ENCODE results near the gene MXRA7.
"Not testable (repeated sequence)": the region's sequence is repeated elsewhere in the genome, so short reads cannot be mapped to it uniquely, and the experiment has no call there.

MXRA7 gene

DNA sequence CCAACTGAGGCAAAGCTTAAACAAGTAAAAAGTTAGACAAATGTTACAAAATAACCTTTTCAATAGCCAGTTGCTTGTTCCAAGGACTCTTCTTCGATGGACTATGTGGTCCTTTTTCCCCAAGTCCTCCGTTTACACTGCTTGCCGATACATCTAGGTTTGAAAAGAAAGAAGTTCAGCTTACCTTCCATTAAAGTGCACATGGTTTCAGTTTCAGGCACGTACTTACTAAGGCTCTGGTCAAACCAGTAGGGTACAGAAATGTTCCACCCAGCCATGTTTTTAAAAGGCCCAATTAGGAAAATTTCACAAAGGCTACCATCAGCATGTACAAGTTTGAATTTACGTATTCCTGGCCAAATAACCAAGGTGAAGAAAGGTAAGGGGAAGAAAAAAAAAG lies 24.2 kb upstream of the MXRA7 start:
- no peak for DNase-seq

DNA sequence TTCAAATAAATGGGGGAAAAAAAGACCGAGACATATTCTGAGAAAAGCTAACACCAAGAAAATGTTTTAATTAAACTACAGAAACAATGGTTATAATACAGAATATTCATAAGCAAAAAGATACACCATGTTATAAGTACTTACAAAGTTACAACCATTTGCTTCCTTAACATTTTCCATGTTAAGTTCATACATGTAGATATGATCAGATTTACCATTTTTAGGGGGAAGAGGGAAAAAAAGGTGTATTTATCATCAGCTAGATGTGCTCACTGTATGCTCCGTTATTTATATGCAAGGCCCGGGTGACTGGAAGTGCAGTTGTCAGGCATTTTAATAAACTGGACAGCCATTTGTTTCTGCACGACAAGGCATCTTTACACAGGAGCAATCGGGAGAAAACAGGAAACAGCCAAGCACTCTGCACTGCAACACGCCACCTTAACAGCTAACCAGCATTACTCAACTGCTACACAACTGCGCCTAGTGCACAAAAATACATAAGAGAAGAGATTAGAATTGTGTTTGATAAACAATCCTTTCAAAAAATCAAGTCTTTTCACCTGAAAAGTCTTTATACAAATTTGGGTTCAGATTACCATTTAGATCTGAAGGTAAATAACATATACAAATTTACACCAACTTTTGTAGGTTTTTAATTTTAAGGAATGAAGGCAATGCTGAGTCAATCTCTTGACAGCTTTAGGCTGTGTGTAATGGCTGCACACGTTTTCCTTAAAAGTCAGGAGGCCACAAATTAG lies 23.5 kb upstream of the MXRA7 start:
- DNase-seq: no peak

DNA sequence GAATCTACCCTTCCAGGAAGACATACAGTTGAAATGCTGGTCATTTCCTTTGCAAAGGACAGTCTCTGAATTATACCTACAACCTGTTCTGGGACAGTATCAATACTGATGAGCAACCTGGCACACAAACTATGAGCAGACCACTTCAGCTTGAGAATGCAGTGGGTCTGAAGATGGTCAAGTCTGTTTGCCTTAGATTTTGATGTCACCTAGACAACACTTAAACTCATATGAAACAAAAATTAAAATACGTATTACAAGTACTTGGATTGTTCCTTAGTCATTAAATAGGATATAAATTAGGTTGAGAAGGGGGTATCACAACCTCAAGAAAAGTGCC lies 22.8 kb upstream of the MXRA7 start:
- no peak for DNase-seq

DNA sequence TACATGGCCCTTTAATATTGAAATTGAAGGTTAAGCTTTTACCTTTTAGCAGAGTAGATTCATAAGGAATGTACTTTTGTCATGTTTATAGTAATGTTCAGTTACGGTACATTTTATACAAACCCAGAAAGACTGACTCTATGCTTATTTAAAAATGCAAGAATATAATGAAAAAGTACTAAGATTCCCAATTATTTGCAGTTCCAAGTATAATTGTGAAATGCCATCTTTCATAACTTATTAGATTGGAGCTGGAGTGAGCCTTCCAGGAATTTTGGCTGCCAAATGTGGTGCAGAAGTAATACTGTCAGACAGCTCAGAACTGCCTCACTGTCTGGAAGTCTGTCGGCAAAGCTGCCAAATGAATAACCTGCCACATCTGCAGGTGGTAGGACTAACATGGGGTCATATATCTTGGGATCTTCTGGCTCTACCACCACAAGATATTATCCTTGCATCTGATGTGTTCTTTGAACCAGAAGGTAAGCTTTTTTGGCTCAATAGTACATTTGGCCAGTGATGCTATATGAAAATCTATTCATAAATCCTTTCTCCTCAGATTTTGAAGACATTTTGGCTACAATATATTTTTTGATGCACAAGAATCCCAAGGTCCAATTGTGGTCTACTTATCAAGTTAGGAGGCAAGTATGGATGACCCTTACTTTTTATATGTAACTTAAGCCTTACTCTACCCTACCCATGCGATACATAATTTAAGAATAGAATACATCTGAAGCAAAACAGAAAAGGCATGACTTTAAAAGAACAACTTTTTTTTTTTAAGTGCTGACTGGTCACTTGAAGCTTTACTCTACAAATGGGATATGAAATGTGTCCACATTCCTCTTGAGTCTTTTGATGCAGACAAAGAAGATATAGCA lies 22.2 kb upstream of the MXRA7 start:
- no peak for DNase-seq

DNA sequence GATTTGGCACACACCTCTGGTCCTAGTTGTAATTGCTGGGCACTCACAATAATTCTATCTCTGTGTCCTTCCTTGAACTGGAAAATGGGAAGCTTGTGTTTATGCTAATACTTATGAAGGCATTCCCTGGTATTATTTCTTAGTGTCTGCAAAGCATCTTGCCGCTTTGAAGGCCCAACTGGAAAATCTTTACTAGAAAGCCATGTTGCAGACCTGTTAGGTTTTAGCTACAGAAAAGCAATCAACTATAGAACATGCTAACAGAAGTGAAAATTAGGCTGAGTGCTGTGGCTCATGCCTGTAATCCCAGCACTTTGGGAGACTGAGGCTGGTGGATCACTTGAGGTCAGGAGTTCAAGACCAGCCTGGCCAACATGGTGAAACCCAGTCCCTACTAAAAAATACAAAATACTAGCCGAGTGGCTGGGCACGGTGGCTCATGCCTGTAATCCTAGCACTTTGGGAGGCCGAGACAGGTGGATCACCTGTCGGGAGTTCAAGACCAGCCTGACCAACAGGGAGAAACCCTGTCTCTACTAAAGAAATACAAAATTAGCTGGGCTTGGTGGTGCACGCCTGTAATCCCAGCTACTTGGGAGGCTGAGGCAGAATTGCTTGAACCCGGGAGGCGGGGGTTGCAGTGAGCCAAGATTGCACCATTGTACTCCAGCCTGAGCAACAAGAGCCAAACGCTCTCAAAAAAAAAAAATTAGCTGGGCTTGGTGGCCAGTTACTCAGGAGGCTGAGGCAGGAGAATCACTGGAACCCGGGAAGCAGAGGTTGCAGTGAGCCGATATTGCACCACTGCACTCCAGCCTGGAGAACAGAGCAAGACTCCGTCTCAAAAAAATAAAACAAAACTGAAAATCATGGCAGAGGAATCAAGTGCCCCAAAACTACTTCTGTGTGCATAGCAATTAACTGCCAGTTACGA lies 21.3 kb upstream of the MXRA7 start:
- DNase-seq: not testable (repeated sequence)

DNA sequence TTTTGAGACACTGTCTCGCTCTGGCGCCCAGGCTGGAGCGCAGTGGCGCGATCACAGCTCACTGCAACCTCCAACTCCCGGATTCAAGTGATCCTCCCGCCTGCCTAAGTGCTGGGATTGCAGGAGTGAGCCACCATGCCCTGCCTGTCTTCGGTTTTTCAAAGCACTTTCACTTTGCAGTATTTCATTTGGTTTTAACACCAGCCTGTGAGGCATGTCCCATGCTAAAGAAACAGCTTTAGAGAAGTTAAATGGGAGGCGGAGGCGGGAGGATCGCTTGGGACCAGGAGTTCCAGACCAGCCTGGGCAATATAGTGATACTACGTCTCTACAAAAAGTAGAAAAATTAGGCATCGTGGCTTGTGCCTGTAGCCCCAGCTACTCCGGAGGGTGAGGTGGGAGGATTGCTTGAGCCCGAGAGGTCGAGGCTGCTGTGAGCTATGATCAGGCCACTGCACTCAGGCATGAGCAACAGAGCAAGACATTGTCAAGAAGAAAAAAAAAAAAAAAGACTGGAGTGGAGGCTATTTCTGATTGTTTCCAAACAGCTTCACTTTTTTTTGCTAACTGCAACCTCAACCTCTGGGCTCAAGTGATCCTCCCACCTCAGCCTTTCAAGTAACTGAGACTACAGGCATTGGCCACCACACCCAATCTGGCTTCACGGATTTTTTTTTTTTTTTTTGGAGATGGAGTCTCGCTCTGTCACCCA lies 17.1 kb upstream of the MXRA7 start:
- DNase-seq: no peak

DNA sequence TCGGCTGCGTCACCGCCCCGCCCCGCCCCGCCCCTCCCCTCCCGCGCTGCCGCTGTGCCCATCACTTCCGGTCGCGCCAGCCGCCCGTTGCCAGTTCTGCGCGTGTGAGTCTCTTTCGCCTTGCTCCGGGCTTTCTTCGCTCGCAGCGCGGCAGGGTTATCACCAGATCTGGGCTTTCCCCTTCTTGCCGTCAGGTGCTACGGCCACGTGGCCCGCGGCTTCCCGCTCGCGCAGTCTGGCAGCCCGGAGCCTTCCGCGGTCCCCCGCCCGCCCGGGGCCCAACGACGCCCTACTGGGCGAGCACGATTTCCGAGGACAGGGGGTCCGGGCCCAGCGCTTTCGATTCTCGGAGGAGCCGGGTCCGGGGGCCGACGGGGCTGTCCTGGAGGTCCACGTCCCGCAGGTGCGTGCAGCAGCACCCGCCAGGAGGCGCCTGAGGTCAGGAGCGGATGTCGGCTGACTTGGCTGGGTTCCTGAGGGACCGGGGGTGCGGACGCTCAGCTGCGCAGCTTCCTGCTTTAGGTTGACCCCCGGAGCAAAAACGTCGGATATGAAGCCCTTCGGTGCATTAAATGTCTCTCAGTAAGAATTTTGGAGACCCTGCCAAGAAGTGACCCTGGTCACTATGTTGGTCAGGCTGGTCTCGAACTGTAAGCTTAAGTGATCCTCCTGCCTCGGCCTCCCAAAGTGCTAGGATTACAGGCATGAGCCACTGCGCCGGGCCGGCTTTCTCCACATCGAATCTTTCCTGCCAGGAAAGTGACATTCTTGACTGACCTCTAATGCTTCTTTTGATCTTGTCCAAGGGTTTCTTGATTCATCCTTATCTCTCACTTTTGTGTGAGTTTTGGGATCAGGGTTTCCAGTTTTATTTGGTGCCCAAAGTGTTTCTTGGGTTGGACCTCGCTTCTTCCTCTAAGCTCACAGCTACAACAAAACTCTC lies 16.3 kb upstream of the MXRA7 start, which contains the start of gene METTL23:
TSS of gene METTL23 (plus strand) at position 64 of the 943 bp plus-strand sequence. CDS start 2,872 bp downstream, outside the sequence.
- peak; percentile 79 for DNase-seq

DNA sequence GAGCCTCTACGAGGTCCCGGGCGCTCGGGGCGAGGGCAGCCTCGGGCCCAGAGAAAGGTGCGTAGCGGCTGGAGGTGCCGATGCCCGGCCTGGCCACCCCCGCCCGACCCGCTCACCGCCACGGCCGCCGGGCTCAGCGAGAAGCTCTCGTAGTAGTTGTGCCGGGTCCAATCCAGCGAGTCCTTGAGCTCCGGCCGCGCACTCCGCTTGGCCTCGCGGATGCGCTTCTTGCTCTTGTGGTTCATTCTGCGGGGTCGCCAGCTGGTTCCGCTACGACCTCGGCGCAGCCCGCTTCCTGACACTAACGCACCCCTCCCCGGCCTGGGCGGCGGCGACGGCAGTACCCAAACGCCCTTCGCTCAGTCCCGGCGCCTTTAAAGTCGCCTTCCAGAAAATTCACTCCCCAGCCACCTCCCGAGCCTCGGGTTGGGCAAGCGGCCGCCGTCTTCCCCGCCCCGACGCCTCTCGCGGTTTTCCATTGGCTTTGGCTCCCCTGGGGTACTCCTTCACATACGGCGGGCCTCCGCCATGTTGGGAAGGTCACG lies 15.5 kb upstream of the MXRA7 start, which contains the start of gene JMJD6:
TSS of gene JMJD6 (minus strand) at position 376 of the 545 bp plus-strand sequence. CDS start at position 245, 131 bp downstream.
- DNase-seq: peak; percentile 94

DNA sequence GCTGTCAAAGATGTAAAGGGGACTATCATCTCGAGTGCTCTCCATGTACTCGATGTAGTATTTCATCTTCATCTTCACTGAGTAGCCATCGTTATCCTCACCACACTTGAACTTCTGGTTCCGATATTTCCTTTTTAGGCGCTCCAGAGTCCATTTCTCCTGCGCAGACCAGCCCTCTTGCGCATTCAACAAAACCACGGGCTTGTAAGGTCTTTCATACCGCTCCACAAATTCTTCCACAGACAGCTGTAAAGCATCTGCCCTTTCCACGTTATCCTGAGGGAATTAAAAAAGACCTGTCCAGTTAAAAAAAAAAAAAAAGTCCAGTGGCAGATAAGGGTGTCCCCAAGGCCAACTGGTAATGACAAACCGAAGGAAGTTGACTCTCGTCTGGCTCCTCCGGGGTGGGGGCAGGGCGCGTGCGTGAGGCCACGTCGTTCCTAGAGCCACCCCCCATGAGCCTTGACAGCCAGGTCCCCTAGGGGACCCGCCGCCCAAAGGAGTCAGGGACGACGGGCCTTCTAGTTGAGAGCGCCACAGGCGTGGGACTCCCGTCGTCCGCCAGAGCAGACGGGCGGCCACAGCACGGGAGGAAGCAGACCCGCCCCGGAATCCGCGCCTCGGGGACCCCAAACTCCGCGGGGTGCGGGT lies 14.9 kb upstream of the MXRA7 start:
- peak; percentile 80 for DNase-seq

DNA sequence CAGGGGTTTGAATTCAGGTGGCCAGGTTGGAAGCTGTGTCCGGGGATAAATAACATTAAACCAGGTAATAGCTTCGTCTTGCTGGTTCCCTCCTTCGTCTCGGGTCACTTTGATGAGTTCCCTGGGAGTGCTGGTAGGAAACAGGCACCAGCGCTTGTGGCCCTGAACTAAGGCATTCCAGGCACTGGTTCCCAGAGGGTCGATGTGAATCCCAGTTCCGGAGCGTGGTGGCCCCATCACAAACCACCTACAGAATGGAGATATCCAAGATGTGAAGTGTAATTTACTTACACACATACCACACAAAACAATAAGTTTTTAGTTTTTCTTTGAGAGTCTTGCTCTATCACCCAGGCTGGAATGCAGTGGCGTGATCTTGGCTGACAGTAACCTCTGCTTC lies 13.0 kb upstream of the MXRA7 start:
- no peak for DNase-seq

DNA sequence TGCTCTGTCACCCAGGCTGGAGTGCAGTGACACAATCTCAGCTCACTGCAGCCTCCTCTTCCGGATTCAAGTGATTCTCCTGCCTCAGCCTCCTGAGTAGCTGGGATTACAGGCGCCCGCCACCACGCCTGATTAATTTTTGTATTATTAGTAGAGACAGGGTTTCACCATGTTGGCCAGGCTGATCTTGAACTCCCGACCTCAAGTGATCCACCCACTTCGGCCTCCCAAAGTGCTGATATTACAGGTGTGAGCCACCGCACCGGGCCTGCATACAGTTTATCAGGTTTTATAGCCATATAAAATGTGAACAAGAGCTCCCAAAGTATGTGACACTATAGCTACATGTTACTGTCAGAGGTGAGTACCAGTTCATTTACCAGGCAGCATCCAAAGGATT lies 12.2 kb upstream of the MXRA7 start:
- not testable (repeated sequence) for DNase-seq

DNA sequence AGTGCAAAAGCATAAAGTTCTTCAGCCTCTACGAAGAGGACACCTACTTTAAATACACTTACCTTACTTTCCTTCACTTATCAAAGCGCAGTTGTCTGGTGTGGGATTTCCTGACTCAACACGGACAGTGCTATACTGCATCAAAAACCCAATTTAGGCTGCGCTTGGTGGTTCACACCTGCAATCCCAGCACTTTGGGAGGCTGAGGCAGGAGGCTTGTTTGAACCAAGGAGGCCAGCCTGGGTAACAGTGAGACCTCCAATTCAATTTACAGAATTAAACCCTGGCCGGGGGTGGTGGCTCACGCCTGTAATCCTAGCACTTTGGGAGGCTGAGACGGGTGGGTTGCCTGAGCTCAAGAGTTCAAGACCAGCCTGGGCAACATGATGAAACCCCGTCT lies 11.5 kb upstream of the MXRA7 start:
- no peak for DNase-seq

DNA sequence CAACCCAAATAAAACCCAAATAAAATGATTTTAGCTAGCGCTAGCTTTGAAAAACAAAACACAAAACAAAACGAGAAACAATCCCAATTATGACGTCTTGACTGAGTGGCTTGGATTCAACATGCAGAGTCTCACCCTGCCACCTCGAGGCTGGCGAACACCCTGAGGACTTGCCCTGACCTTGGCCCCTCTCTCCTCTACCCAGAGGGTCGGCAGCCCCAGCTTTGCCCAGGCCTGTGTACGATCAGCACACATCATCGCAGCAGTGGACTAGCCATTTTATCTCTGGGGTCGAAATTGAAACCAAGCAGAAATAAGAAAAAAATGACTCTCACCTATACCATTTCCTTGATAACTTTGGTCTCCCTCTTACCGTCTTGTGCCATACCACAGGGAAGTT lies 10.7 kb upstream of the MXRA7 start:
- no peak for DNase-seq

DNA sequence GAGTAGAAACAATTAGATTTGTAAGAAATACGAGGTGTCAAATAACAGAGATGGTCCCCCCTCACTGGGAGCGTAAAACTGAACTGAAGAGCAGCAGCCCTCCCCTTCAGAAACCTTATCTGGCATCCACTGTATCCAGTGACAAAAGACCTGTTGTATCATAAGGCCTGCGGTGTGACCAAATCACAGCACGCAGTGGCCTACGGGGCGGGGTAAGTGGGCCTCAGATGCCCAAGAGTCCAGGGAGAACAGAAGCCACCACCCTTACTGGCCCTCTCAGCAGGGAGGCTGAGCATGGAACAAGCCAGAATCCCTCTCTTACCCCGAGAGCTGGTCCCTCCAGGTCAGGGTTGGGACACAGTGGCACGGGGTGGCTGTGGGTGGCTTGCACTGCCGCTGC lies 10.2 kb upstream of the MXRA7 start:
- DNase-seq: no peak

DNA sequence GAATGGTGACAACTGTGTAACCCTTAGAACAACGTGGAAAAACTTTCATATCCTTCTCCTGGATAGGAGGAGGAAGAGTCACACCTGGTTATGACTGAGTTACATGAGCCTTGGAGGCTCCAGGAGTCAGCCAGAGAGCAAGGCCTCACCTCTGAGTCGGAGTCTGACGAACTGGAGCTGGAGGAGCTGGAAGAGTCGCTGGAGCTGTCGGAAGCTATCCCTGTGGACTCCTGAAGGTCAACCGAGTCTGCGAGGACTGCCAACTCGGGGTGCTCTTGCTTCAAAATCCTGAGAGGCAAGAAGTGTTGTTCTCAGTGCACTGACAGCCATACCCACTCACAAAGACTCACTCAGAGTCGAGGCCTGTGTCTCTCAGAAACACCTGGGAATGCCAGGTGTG lies 9.4 kb upstream of the MXRA7 start:
- DNase-seq: no peak

DNA sequence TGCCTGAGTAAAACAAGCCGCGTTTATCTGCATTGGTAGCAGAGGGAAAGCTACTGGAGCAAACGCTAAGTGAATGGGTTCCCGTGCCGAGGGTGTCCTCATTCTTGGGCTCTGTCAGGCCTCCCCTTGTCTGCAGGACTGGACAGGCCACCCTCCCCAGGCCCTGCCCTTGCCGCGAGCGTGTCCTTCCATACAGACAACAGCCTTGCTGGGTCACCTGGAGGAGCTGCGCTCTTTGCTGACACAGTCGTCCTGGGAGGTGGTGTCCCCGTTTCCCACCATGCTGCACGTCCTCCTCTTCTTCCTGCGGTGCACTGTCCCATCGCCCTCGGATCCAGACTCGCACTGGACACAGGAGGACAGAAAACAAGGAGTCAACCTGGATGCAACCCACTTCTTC lies 7.8 kb upstream of the MXRA7 start:
- DNase-seq: no peak

DNA sequence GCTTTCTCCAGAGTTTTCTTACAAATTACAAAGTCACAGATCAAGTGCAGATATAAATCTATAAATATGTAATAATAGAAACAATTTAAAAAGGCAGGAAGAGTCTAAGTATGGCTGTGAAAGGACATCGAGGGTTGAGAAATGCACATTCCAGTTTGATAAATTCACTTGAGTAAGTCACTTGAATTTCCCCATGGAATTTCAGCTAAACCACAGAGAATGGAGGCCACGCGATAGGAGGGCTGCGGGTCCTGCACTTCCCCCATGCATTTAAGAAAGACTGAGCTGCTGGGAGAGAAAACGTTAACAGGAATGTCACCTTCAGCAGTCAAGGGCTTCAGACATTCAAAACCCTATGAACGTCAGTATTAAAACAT lies 6.1 kb upstream of the MXRA7 start:
- DNase-seq: no peak

DNA sequence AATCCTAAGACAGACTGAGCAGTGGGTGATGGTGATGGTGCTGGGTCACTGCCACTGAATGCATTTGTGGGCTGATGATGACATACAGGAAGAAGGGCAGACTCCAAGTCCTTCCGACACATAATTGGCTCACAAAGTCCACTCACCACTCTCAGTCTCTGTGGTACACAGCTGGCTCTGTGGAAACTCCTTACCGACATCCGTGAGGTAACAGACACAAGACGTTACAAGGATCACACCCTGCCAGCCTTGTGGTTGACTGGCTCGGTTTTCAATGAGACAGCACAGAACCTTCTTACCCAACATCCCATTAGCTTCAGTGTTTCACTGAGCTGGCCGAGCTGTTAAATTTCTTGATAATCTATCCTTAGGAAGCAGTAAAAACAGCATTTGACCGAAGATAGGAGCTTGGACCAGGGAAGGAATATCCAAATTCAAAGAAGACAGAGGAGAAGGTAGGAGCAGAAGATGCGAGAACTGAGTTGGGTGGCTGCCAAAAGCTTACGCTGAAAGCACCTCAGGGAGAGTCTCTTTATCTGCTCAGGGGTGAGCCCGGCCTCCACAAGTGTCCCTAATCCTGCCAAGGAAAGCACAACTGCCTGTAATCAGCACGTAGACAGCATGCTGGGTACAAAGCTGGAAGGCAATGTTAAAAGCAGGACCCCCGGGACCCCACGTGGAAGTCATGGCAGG lies 5.5 kb upstream of the MXRA7 start:
- DNase-seq: no peak

DNA sequence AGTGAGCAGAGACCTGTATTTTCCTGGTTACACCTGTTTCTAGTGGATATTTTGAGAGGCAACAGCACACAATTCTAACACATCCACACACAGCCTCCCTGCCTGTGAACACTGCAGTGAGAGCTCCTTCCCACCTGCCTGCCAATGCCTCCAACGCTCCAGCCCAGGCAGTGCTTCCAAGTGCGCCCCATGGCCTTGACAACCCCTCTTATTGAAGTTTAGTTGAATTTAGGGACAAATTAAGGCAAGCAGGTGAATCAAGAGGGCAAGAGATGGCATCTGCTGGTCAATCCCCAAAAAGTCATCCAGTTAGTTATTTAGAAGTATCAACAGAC lies 4.7 kb upstream of the MXRA7 start:
- no peak for DNase-seq

Measured in activated naive CD4-positive, alpha-beta T cell treated with anti-CD3 and anti-CD28 coated beads, Interleukin-2, amount 50 U/mL, for 16 hours (primary cell).